Measurements from ENCODE around the gene DOCK11. TPM values are rescaled to one million over a fixed set of nuclear protein-coding genes. Genes with fewer than 3 reads are reported as not detected.
A peak's percentile ranks its signal among the peaks of the same experiment; 100 is the strongest.
"Not testable (repeated sequence)": the region's sequence is repeated elsewhere in the genome, so short reads cannot be mapped to it uniquely, and the experiment has no call there.

DOCK11 gene
- total and polyA plus RNA-seq, 2 experiments from 2014 or later = 11.7 to 21.9 TPM

DNA sequence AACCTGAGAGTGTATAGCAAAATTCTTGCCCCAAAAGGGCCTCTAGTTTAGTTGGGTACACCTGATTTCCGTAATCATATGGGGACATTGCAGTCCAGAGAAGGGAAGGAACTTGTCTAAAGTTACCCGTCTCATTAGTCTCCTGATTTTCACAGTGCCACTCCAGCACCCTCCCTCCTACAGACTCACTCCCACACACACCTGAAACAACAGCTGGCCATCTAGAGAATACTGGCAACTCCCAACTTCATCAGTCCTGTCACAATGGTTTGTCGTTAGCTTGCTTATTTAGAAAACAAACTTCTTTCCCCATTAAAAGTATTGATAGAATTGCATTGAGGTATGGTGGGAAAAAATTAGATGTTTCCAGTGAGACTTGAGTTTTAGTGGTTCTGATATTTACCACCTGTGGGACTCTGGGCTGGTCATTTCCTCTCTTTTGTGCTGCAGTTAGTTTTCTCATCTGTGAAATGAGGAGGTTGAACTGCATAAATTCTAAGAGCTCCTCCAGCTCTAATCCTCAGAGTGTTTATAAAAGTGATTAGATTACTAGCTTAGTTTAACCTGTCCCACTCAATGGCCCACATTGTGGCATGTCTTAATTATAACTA, 233.5 kb downstream of the DOCK11 start:
- no peak for TF ChIP-seq EZH2phosphoT487 (IDR thresholded peaks at IDR 0.05; ENCODE audit: insufficient read depth, low read depth)
- no peak for TF ChIP-seq EZH2 (IDR thresholded peaks at IDR 0.05; ENCODE audit: insufficient read depth, poor library complexity, severe bottlenecking)

DNA sequence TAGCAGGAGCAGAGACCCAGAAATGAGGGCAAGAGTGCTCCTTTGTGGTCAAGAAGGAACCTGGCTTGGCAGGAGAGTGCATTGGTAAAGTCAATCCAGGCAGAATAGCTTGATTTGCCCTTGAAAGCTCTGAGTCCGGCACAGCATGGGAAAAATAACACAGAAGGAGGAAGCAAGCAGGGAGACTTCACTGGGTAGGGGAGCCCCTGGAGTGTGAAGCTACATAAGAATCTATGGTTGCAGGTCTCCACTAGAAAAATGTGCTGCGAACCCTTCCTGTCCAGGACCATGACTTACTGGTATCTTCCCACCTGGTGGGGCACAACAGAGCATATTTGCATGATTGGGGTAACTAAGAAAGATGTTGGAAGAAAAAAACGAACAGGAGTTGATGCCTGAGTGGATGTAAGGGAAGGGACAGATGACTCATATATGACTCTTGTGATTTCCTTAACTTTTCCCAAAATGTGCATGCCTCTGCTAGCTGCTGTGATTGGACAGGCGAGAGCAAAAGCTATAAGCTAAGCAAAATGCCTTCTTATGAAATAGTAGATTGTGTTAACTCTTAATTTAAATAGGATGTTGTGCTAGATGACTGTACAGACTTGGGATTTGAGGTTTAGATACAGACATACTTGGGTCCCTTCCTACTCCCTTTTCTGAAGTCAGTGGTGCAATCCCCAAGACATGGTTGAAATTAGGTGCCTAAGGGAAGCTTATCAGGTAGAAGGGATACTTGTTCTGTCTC, 235.1 kb downstream of the DOCK11 start:
- Histone ChIP-seq H3K27ac (peak overlapping the region; percentile 78), H3K9me2 (ENCODE audit: insufficient read depth) (no peaks in the 10 kb centered on the region), H2AFZ (no peak overlapping the region), H3K4me1 (ENCODE audit: insufficient read depth) (peaks cover 34% of the 10 kb centered on the region), H3K9me3 (ENCODE audit: low read depth) (no peaks in the 10 kb centered on the region), H3K9ac (peak overlapping the region; percentile 61), H3K4me3 (peak overlapping the region; percentile 42), H3K27me3 (replicated peaks; ENCODE audit: insufficient read depth) (no peaks in the 10 kb centered on the region), H3F3A (ENCODE audit: insufficient read depth) (peaks cover 10% of the 10 kb centered on the region; the same call in 1 of the 2 replicates), H3K79me2 (ENCODE audit: insufficient read depth) (peaks cover 62% of the 10 kb centered on the region), H3K4me2 (ENCODE audit: unreplicated experiment) (peak overlapping the region; percentile 57), H4K20me1 (ENCODE audit: insufficient read depth) (no peaks in the 10 kb centered on the region), H3K36me3 (ENCODE audit: low read depth) (no peaks in the 10 kb centered on the region)
- DNase-seq = peak; percentile 83
- TF ChIP-seq EZH2phosphoT487 (IDR thresholded peaks at IDR 0.05; ENCODE audit: insufficient read depth, low read depth) (no peak), EZH2 (IDR thresholded peaks at IDR 0.05; ENCODE audit: insufficient read depth, poor library complexity, severe bottlenecking) (no peak)
- 11 to 14% methylated on average over 4 of the region's 4 CpGs for WGBS, 2 experiments (ENCODE audit: low coverage in 1 of 2, low lambda C conversion rate in 2 of 2, missing lambda C conversion rate in 2 of 2)
- in situ Hi-C loops (cut with MboI) = no loop called here

More for the DNA sequence above, 233.5 kb downstream of the DOCK11 start:
- H2AFZ ChIP-seq = no peak overlapping the region
- H3K9me3 ChIP-seq (ENCODE audit: low read depth) = no peaks in the 10 kb centered on the region
- no peaks in the 10 kb centered on the region for H3K27me3 ChIP-seq (replicated peaks; ENCODE audit: insufficient read depth)
- 71 to 77% methylated on average over 3 of the region's 3 CpGs for WGBS, 2 experiments (ENCODE audit: low coverage in 1 of 2, low lambda C conversion rate in 2 of 2, missing lambda C conversion rate in 2 of 2)
- no peaks in the 10 kb centered on the region for H4K20me1 ChIP-seq (ENCODE audit: insufficient read depth)
- no peak overlapping the region for H3K4me3 ChIP-seq
- peaks cover 40% of the 10 kb centered on the region for H3K4me1 ChIP-seq (ENCODE audit: insufficient read depth)
- no peak overlapping the region; the same call in 1 of the 2 replicates for H3K27ac ChIP-seq
- H3K79me2 ChIP-seq (ENCODE audit: insufficient read depth) = peaks cover 47% of the 10 kb centered on the region
- H3K9ac ChIP-seq = peak overlapping the region; percentile 61; the same call in 1 of the 2 replicates
- no peak for DNase-seq
- H3K9me2 ChIP-seq (ENCODE audit: insufficient read depth) = no peaks in the 10 kb centered on the region
- no peaks in the 10 kb centered on the region for H3K36me3 ChIP-seq (ENCODE audit: low read depth)
- peaks cover 16% of the 10 kb centered on the region; the same call in 1 of the 2 replicates for H3F3A ChIP-seq (ENCODE audit: insufficient read depth)
- H3K4me2 ChIP-seq (ENCODE audit: unreplicated experiment) = peak overlapping the region; percentile 83
- in situ Hi-C loops (cut with MboI) = no loop called here

GRCh38 chrX:118732551-118732950, 236.9 kb downstream of the DOCK11 start:
- in situ Hi-C loops (cut with MboI) = not testable (repeated sequence)
- WGBS, 2 experiments (ENCODE audit: low coverage in 1 of 2, low lambda C conversion rate in 2 of 2, missing lambda C conversion rate in 2 of 2) = 98 to 100% methylated on average over 2 to 3 of the region's 3 CpGs

GRCh38 chrX:118734909-118735308, 239.3 kb downstream of the DOCK11 start:
- Histone ChIP-seq H3K4me1 (ENCODE audit: insufficient read depth) (peaks cover 20% of the 10 kb centered on the region), H3K36me3 (ENCODE audit: low read depth) (no peaks in the 10 kb centered on the region), H3K4me2 (ENCODE audit: unreplicated experiment) (no peak overlapping the region), H3K9me3 (ENCODE audit: low read depth) (no peaks in the 10 kb centered on the region), H4K20me1 (ENCODE audit: insufficient read depth) (no peaks in the 10 kb centered on the region), H3K9me2 (ENCODE audit: insufficient read depth) (no peaks in the 10 kb centered on the region), H3K27me3 (replicated peaks; ENCODE audit: insufficient read depth) (no peaks in the 10 kb centered on the region), H3K9ac (no peak overlapping the region), H3K79me2 (ENCODE audit: insufficient read depth) (peaks cover 85% of the 10 kb centered on the region), H3F3A (ENCODE audit: insufficient read depth) (peaks cover 5% of the 10 kb centered on the region; the same call in 1 of the 2 replicates), H3K4me3 (no peak overlapping the region), H3K27ac (no peak overlapping the region), H2AFZ (no peak overlapping the region)
- DNase-seq = no peak
- in situ Hi-C loops (cut with MboI) = no loop called here
- TF ChIP-seq EZH2phosphoT487 (IDR thresholded peaks at IDR 0.05; ENCODE audit: insufficient read depth, low read depth) (no peak), EZH2 (IDR thresholded peaks at IDR 0.05; ENCODE audit: insufficient read depth, poor library complexity, severe bottlenecking) (no peak)
- 98 to 100% methylated on average over 2 of the region's 2 CpGs for WGBS, 2 experiments (ENCODE audit: low coverage in 1 of 2, low lambda C conversion rate in 2 of 2, missing lambda C conversion rate in 2 of 2)

More at GRCh38 chrX:118732551-118732950, 236.9 kb downstream of the DOCK11 start:
- H3K27me3 ChIP-seq (replicated peaks; ENCODE audit: insufficient read depth); H3K9ac ChIP-seq; H4K20me1 ChIP-seq (ENCODE audit: insufficient read depth); H3K4me3 ChIP-seq; H3K9me2 ChIP-seq (ENCODE audit: insufficient read depth); H3K9me3 ChIP-seq (ENCODE audit: low read depth); H3K27ac ChIP-seq; H3F3A ChIP-seq (ENCODE audit: insufficient read depth); H3K4me2 ChIP-seq (ENCODE audit: unreplicated experiment); H3K36me3 ChIP-seq (ENCODE audit: low read depth); H2AFZ ChIP-seq; DNase-seq: not testable (repeated sequence)
- Histone ChIP-seq H3K4me1 (ENCODE audit: insufficient read depth) (peaks cover 33% of the 10 kb centered on the region), H3K79me2 (ENCODE audit: insufficient read depth) (peaks cover 81% of the 10 kb centered on the region)

Small RNA genes within 50 kb of the gene (small RNA-seq; reads per million reads assigned to genes)
- not detected for gene RF00019 (ENCODE audit: low read depth, low replicate concordance)

Other genes with a start within 250 kb of the DOCK11 start
- gene WDR44, start 149.7 kb upstream of the DOCK11 start, total RNA-seq (2014; rRNA removed; shearing (Covaris generic)) = 17.7 and 24.0 TPM in 2 replicates
- 14.8 and 15.0 TPM in 2 replicates for gene WDR44, start 149.7 kb upstream of the DOCK11 start, polyA plus RNA-seq (2016; fragmentation: Nextera tagmentation; extraction: Ambion mirVana)
- 51.2 and 55.8 TPM in 2 replicates for gene IL13RA1, start 231.8 kb downstream of the DOCK11 start, total RNA-seq (2014; rRNA removed; shearing (Covaris generic))
- gene IL13RA1, start 231.8 kb downstream of the DOCK11 start, polyA plus RNA-seq (2016; fragmentation: Nextera tagmentation; extraction: Ambion mirVana) = 47.2 and 47.9 TPM in 2 replicates